IPS DF 19.7 (cell line): ENCODE measurements around the gene CDH23.

Experiments
- DNase-seq: peaks from one replicate; pipeline ENCODE4 v3.0.0-alpha.2; 2013; ENCODE audit warnings: low read depth, low spot score

CDH23 gene

GRCh38 chr10:71561003-71561574, 164.4 kb downstream of the CDH23 start:
- DNase-seq, result no peak

DNA sequence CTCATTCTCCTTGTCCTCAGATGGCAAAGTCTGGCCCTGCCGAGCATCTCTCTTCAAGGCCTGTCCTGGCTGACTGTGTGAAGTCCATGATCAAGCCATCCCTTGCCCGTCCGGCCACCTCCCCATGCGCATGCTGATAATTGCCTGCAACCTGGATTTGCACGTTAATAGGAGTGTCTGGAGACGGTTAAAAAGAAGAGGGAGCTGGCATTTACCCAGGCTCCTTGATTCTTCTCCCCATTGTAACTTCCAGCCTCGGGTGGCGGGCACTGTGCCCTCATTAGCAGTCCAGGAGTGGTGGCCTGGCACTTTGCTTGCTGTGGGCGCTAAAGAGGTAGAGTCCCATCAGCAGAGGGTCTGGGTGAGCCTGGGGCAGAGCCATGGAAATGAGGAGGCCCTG, 165.5 kb downstream of the CDH23 start:
- no peak for DNase-seq

- DNase-seq, result no peak
Measured at GRCh38 chr10:71562904-71563303, 166.2 kb downstream of the CDH23 start.

DNA sequence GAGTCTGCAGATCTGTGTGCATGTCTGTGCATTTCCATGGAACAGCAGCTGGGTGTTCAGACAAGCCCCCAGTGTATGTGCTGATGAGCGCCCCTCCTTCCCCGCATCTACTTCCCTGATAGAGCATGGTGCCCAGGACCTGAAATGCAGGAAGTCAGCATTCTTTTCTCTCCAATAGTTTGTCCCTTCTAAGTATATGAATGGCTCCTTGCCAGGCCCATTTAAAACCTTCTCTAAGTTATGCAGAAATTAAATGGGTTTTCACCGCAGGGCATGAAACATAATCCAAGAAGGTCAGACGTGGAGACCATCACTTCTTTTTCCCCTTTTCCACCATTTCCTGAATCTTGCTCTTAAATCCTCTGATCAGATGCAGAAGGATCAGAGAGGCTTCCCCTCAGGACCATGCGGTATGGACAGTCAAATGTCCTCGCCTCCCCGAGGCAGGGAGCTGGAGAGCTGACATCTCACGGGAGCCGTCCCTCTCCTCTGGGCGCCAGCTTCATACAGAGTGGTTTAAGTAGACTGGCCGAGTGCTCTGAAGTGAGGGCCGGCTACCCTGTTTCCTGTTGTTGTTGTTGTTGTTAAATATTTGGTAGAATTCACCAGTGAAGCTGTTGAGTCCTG, 167.6 kb downstream of the CDH23 start:
- DNase-seq, result no peak

- DNase-seq, result no peak
Measured at GRCh38 chr10:71565284-71566000, 168.7 kb downstream of the CDH23 start.

- no peak for DNase-seq
Measured at GRCh38 chr10:71567006-71567405, 170.3 kb downstream of the CDH23 start.

DNA sequence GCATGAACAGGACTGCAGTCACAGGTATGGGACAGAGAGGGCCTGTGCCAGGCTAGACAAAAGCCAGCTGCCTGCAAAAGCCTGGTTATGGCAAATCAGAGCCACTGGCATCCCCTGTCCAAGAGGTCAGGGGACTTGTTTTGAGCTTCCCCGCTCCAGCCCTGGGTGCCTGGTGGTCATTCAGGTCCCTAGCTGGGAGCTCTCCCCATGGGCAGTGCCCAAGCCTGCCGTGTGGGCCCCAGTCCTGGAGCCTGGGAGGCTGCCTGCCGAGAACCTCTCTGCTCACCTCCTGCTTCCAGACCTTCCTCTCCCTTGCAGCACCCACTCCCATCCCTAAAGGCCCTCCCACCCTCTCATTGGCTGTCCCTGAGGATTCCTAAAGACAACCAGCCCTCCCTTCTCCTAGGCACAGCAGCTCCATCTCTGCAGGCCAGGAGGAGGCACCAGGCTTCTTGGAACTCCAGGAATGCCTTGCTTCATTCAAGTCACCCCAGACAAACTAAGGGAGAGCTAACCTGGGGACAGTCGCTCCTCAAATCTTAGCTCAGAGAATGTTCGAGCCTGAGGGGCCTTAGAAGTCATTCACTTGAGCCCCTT, 172.3 kb downstream of the CDH23 start:
- DNase-seq, result no peak

- DNase-seq, result peak; percentile 40
Measured at GRCh38 chr10:71569775-71570588, 173.3 kb downstream of the CDH23 start.

DNA sequence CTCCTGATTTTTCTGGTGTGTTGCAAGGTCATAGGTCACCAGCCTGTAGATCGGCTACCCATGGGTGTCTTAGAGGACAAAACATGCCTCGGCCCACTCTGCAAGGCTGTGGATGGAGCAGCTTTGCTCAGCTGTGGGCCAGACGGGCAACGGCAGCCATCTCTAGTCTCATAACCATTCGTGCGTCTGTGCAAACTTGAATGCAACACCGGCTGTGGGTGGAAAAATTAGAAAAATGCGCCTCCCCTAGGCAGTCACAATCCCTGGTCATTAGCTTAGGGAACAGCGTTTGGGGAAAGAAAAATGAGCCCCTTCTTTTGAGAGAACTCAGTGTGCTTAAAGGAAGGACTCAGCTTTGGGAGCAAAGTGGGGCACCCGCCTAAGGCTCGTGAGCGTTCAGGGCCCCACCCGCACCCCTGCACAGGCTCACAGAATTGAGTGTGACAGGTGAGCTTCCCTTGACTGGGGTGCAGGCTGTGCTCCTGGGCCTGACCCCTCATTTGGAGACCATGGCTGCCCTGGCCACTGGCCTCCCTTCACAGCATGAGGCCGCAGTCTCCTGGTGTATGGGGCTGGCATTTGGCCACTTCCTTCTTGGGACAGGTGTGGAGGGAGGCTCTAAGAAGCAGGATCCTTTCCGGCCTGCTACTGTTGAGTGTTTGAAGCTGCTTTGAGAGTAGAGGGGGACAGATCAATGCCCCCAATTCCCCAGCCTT, 174.9 kb downstream of the CDH23 start:
- no peak for DNase-seq

DNA sequence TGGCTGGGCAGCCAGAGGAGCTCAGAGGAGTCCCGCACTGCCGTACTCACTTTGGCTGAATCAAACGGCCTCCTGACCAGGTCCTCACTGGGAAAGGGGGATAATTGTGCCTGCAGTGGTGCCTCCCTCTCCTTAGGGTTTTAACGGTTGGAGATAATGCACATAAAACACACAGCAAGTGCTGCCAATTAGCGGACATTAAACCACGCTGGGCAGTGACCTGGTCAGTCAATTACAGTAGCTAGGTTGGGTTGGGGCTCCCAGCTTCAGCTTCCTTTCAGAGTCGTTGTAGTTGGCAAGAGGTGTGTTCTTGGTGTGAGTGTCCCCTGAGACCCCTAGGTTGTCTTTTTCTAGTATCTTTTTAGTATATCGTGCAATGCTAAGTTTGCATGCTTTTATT, 176.2 kb downstream of the CDH23 start:
- no peak for DNase-seq

DNA sequence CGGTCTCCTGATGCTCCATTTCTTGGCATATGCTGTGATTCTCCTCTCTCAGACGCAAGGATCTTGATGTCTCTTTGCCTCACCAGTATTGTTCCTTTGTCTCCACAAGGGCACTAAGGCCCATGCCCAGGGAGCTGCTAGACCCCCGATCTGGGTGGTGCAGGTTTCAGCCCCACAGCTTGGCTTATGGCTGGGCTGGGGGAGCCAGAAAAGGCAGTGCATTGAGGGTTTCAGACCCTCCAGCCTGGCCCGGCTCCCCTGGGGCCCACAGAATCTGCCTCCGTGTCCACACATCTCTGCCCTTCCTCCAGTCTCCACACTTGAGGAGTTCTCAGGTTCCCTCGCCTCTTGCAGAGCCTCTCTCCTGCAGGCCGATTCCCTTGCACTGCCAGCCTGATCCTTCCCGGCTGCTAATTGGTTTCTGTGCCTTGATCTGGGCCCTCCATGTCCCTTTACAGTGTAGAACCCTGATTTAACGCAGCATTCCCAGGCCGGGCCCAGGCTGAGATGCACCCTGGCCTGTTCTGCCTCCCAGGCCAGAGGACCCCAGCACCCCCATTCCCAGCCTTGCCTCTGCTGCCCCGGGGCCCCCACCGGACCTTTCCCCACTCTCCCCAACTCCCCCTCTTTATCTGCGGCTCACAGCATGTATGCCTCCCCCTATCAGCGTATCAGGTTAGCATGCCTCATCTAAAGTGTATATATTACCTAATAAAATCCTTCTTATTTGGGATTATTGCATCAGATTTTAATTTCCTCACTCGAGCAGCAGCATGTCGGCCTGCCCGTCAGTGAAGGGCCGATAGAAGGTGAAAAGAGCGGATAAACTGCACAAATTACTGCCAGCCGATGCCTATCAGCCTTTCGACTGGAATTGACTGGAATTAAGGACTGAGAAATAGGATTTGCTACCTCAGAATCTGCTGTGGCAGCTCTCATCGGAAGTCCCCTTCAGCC, 177.1 kb downstream of the CDH23 start:
- DNase-seq, result no peak

- DNase-seq, result no peak
Measured at GRCh38 chr10:71575451-71575850, 178.7 kb downstream of the CDH23 start.

DNA sequence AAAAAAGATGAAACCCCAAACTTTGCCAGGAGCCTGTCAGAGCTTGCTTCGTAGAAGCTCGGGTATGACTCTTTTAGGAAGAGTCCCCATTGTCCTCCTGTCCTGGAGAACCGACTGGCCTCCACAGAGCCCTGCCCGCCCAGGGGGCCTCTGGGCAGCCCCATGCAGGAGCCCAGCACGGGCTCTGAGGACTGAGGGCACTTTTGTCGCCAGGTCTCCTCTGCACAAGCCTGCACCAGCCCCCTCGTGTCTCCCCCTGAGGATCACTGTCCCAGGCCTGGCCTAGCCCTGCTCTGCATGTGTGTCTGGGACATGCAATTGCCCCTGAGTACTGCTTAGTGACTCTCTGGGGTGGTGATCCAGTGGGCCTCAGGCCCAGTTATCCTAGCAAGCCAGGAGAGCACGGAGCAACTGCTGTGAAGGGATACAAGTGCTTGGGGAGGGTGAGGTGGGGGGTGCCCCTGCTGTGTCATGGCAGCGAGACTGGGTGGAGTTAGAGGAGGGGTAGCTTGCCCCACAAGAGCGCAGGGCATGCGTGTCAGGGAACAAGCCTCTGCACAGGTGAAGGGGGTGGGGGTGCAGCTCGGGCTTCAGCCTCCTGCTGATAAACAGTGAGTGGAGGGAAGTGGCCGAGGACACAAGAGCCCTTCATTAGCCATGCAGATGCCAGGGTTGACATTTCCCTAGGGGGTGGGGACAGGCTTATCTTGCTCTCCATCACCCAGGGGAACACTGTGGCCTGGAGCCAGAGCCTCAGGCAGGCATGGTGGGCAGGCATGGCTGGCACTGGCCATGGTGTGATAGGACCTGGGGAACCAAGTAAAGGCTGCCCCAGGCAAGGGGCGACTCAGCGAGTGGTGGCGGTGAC, 179.4 kb downstream of the CDH23 start:
- no peak for DNase-seq

DNA sequence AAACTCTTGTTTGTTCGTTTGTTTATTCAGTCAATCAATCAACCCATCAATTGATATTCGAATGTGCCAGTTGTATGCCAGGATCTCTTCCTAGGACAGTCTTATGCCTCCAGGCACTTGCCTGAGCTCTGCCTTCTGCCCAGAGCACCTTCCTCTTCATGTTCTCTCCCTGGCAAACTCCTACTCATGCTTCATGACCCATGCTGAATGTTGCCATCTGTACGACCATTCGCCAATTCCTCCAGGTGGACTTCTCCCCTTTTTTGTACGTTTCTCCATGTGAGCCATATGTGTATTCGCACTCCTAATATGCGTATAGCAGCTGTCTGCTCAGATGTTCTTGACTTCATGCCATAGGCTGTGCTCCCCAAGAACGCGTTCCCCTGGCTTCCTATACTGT, 180.1 kb downstream of the CDH23 start:
- no peak for DNase-seq

GRCh38 chr10:71577345-71577744, 180.6 kb downstream of the CDH23 start:
- no peak for DNase-seq

DNA sequence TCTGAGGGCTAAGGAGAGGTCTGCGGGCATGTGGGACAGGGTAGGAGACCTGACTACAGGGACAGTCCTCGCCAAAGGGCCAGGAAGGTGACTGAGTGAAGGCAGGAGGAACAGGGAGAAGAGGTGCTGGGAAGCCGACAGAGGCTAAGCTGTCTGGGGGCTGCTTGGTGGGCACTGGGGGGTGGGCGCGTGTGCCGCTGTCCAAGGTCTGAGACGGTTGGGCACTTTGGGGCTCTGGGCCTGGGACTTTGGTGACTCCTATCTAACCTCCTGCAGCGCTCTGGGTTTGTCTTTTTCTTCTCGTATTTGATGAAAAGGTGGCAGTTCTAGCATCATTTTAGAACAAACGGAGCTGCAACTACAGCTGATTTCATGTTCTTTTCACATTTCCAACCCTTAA, 181.3 kb downstream of the CDH23 start:
- no peak for DNase-seq

DNA sequence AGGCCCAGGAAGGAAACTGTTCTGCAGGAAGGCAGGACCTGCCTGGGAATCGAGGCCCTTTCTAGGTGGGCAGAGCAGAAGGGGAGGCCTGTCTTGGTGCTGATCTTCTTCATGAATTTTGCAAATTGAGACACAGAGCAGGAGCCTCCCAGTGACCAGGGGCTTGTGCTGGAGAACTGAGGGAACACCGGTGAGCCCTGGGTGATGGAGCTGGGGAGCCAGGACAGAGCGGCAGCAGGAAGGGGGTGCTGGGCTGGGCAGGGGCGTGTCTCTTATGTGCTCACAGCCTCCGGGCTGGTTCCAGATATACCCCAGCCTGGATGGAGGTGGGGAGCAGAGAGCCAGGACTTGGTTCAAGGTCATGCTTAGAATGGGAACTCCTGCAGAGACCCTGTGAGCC, 182.9 kb downstream of the CDH23 start:
- DNase-seq, result no peak

DNA sequence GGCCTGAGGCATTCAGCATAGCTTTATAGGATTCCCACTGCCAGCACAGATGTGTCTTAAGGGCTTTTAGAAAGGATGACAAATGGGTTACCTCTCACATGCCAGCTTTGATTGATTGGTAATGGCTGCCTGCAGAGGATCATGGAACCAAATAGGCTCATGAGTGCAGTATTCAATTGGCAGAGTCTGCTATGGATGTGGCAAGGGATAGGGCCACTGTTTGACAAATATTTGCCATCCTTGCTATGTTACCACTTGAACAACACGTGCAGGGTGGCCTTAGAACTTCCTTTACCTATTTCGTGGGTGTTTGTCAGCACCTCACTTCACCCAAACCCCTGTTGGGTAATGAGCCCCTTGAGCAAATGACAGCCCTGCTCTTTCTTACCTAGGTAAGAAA, 183.7 kb downstream of the CDH23 start:
- no peak for DNase-seq

DNA sequence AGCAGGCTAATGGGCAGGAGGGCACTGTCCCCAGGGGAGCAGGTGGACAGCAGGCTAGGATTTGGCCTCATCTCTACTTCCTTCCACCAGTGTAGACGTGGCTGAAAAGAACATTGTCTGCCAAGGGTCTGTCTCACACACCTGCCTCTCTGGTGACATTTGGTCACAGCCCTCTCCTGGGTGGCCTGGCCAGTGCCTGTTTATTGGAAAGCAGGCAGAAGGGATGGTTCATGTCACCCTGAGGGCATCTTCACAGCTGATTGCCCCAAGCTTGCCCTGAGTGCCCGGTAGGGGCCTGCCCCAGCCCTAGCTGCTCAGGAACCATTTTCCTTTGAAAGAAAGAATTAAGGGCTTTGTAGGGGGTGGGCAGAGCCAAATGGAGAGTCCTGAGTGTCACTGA, 184.2 kb downstream of the CDH23 start:
- no peak for DNase-seq
